Natural killer cell (primary cell): ENCODE measurements around the gene PSD4. TPM values are rescaled to one million over a fixed set of nuclear protein-coding genes. Genes with fewer than 3 reads are reported as not detected.

ENCODE experiments used
- ATAC-seq, 3 donors: fragments of 150-1000 bp in 2 of 3; fragments of 200-7000 bp in 1 of 3; cut with Tn5 transposase; 1 replicate in 1 of 3; 2 replicates in 2 of 3; pipeline ENCODE4 v1.10.0; 2021; ENCODE audit warnings: mild to moderate bottlenecking in 2 of 3, moderate library complexity in 2 of 3
- DNase-seq, 2 donors: peaks; one replicate each; pipeline versions ENCODE4 v3.0.0 to v3.0.0-alpha.2; 2013 to 2021; ENCODE audit warnings: mixed read lengths in 1 of 2
- H3K27ac ChIP-seq: one replicate; pipeline ENCODE4 v1.5.1; 2013; ENCODE audit warnings: mild to moderate bottlenecking, low read length
- H3K27me3 ChIP-seq: one replicate; pipeline ENCODE4 v1.6.1; 2013; ENCODE audit warnings: low read length; ENCODE audit not compliant: control insufficient read depth, insufficient read depth
- H3K36me3 ChIP-seq: one replicate; pipeline ENCODE4 v1.6.1; 2013; ENCODE audit warnings: low read length; ENCODE audit not compliant: control insufficient read depth, insufficient read depth
- H3K4me1 ChIP-seq: one replicate; pipeline ENCODE4 v1.6.1; 2013; ENCODE audit warnings: low read length; ENCODE audit not compliant: control insufficient read depth, insufficient read depth
- H3K4me3 ChIP-seq: one replicate; pipeline ENCODE4 v1.5.1; 2013; ENCODE audit warnings: low read length
- H3K9me3 ChIP-seq: one replicate; pipeline ENCODE4 v1.6.1; 2013; ENCODE audit warnings: low read length; ENCODE audit not compliant: control insufficient read depth, insufficient read depth
- H3K27ac Mint-ChIP-seq, 2 donors: one replicate each; pipeline ENCODE4 v1.8.0; 2022; ENCODE audit warnings: mild to moderate bottlenecking in 2 of 2, mixed read lengths in 2 of 2, moderate library complexity in 1 of 2
- H3K27me3 Mint-ChIP-seq, 2 donors: one replicate each; pipeline ENCODE4 v1.8.0; 2022; ENCODE audit warnings: low read depth in 2 of 2, mixed read lengths in 2 of 2
- H3K36me3 Mint-ChIP-seq: one replicate; pipeline ENCODE4 v1.8.0; 2022; ENCODE audit warnings: mixed read lengths
- H3K4me1 Mint-ChIP-seq, 2 donors: one replicate each; pipeline ENCODE4 v1.8.0; 2022; ENCODE audit warnings: mixed read lengths in 2 of 2
- H3K4me3 Mint-ChIP-seq: one replicate; pipeline ENCODE4 v1.8.0; 2022; ENCODE audit warnings: mild to moderate bottlenecking, moderate library complexity, mixed read lengths
- H3K9me3 Mint-ChIP-seq, 2 donors: one replicate each; pipeline ENCODE4 v1.8.0; 2022; ENCODE audit warnings: mixed read lengths in 2 of 2
- WGBS: methylation state at CpG from one replicate; pipeline ENCODE4 v1.1.7; 2013; ENCODE audit warnings: missing lambda C conversion rate; ENCODE audit not compliant: insufficient coverage; 5-methylcytosine and 5-hydroxymethylcytosine counted together
- intact Hi-C: fragments of 100-400 bp; cut with micrococcal nuclease; formaldehyde crosslinking; loops from one replicate; pipeline ENCODE4 v1.14.2; 2022
- total RNA-seq, 4 donors: library from RNA; stranded (reverse); fragments of 120-200 nt in 1 of 4; gene quantifications; one replicate each; pipeline versions ENCODE4 v1.2.3 to v1.2.4, GENCODE V29; 2013 to 2022
- TF ChIP-seq, protein P1 (sequence below): fragments of 200-600 bp; IDR thresholded peaks from one replicate; pipeline ENCODE4 v1.8.0; 2022; ENCODE audit warnings: antibody characterized with exemption

The PSD4 gene
- total RNA-seq, 3 donors from 2014 or later (not counting 1 experiment from before 2014, with no cell fraction given) = 280 to 347 (median 340) TPM

DNA sequence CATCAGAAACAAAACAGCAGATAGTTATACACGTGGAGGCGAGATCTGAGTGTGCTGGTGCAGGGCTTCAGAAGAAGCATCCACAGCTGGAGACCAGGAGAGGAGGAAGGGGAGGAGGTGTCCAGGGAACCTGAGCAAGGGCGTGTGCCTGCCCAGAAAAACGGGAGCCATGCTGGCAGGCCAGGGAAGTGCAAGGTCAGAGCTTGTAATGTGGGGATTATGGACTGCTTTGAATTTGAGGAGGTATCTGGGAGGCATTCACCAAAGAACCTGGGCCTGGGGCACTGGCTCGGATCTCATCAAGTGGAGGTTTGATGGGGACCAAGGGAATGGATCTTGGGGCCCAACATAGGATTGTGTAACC is 12.6 kb downstream of the PSD4 start:
- Mint-ChIP-seq H3K27ac (peak overlapping the region; percentile 82 to 91), H3K4me1 (peaks cover 66 to 82% of the 10 kb centered on the region in 2 donors), H3K36me3 (peaks cover 7% of the 10 kb centered on the region), H3K9me3 (no peaks in the 10 kb centered on the region), H3K4me3 (no peak overlapping the region), H3K27me3 (no peaks in the 10 kb centered on the region)
- Histone ChIP-seq H3K27ac (no peak overlapping the region), H3K4me1 (peaks cover 63% of the 10 kb centered on the region), H3K9me3 (no peaks in the 10 kb centered on the region), H3K27me3 (no peaks in the 10 kb centered on the region), H3K4me3 (no peak overlapping the region), H3K36me3 (peaks cover 74% of the 10 kb centered on the region)
- intact Hi-C loops = no loop called here
- TF ChIP-seq, protein P1, sequence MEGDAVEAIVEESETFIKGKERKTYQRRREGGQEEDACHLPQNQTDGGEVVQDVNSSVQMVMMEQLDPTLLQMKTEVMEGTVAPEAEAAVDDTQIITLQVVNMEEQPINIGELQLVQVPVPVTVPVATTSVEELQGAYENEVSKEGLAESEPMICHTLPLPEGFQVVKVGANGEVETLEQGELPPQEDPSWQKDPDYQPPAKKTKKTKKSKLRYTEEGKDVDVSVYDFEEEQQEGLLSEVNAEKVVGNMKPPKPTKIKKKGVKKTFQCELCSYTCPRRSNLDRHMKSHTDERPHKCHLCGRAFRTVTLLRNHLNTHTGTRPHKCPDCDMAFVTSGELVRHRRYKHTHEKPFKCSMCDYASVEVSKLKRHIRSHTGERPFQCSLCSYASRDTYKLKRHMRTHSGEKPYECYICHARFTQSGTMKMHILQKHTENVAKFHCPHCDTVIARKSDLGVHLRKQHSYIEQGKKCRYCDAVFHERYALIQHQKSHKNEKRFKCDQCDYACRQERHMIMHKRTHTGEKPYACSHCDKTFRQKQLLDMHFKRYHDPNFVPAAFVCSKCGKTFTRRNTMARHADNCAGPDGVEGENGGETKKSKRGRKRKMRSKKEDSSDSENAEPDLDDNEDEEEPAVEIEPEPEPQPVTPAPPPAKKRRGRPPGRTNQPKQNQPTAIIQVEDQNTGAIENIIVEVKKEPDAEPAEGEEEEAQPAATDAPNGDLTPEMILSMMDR = no peak
- ATAC-seq = no peak
- WGBS = 84% methylated on average over 5 of the region's 5 CpGs
- DNase-seq = no peak

DNA sequence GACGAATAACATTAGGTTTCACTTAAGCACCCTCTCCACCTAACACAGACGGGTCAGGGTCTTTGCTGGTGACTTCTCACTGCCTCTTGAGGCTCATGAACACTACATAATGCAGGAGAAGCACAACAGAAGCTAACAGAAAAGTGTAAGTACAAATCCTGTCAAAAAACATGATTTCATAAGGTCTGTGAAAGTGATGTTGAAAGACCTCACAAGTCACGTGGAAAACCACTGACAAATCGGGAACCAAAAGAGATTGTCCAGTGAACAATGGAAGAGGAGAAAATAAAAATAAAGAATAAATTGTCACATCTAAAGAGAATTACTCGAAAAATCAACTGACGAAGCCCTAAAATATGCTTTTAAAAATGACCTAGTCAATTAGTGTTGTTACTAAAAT is 14.0 kb downstream of the PSD4 start:
- H3K36me3 Mint-ChIP-seq = peaks cover 7% of the 10 kb centered on the region

DNA sequence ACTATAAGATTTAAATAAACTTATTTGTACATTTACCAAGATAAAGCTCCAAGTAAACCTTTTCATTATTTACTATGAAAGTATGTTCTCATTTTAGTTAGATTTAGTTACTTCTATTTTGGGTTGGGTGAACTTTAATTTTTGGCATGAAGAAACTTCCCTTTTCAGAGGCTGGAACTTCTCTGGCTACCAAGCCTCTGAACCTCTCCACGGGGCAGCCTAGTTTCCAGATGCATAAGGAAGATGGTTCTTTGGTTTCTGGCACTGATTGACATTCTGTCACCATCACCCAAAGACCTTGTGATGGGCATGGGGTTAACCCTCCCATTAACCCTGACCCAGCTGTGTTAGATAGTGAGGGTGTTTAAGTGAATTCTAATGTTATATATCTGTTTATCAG is 17.1 kb downstream of the PSD4 start:
- Histone ChIP-seq H3K4me3 (no peak overlapping the region), H3K4me1 (peaks cover 21% of the 10 kb centered on the region), H3K9me3 (no peaks in the 10 kb centered on the region), H3K36me3 (peaks cover 74% of the 10 kb centered on the region), H3K27ac (no peak overlapping the region), H3K27me3 (no peaks in the 10 kb centered on the region)
- no peaks in the 10 kb centered on the region for H3K27me3 Mint-ChIP-seq
- H3K36me3 Mint-ChIP-seq = peaks cover 7% of the 10 kb centered on the region
- H3K27ac Mint-ChIP-seq = peak overlapping the region; percentile 77 to 91
- WGBS = 33% methylated on average over 1 of the region's 1 CpG
- H3K4me3 Mint-ChIP-seq = no peak overlapping the region
- H3K4me1 Mint-ChIP-seq = peaks cover 36 to 52% of the 10 kb centered on the region in 2 donors
- no peak for ATAC-seq
- intact Hi-C loops = no loop called here
- H3K9me3 Mint-ChIP-seq = no peaks in the 10 kb centered on the region
- DNase-seq = no peak
- TF ChIP-seq, protein P1 = no peak

More for the DNA sequence above, 14.0 kb downstream of the PSD4 start:
- Histone ChIP-seq H3K27ac (no peak overlapping the region), H3K27me3 (no peaks in the 10 kb centered on the region), H3K4me3 (no peak overlapping the region), H3K36me3 (peaks cover 71% of the 10 kb centered on the region), H3K4me1 (peaks cover 49% of the 10 kb centered on the region), H3K9me3 (no peaks in the 10 kb centered on the region)
- Mint-ChIP-seq H3K27ac (peak overlapping the region; percentile 82 to 91), H3K27me3 (no peaks in the 10 kb centered on the region), H3K4me3 (peak overlapping the region; percentile 49), H3K9me3 (no peaks in the 10 kb centered on the region), H3K4me1 (peaks cover 56 to 73% of the 10 kb centered on the region in 2 donors)
- DNase-seq = no peak
- ATAC-seq = no peak
- intact Hi-C loops = no loop called here
- 57% methylated on average over 4 of the region's 6 CpGs for WGBS
- TF ChIP-seq, protein P1 = no peak

DNA sequence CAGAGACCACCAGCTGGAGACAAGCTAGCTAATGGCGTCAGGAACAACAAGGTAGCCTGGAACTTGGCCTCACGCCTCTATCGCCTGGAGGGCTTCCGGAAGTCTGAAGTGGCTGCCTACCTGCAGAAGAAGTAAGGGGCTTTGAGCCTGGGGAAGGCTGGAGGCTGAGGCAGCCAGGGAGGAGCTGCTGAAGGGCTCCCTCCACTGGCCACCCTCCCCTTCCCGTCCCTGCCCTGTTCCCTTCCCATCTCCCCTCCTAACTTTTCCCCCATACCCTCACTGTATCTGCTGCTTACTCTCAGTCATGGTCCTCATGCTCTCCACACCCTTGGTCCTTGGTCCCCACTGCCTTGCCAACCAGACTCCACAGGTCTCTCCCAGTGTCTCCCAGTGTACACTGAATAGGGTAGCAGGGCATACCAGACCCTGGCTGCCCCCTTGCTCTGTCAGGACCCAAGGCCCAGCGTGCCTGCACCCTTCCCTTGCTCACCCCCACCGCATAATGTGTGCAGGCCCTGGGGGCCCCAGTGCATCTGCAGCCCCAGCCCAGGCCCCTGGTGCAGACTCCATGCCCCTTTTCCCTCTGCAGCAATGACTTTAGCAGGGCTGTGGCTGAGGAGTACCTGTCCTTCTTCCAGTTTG is 18.8 kb downstream of the PSD4 start:
- intact Hi-C loops = no loop called here
- H3K4me1 ChIP-seq = peaks cover 14% of the 10 kb centered on the region
- Mint-ChIP-seq H3K9me3 (no peaks in the 10 kb centered on the region), H3K27me3 (no peaks in the 10 kb centered on the region), H3K4me1 (peaks cover 30 to 53% of the 10 kb centered on the region in 2 donors), H3K4me3 (no peak overlapping the region), H3K27ac (peak overlapping the region; percentile 11 to 79), H3K36me3 (peaks cover 11% of the 10 kb centered on the region)
- H3K9me3 ChIP-seq = no peaks in the 10 kb centered on the region
- no peaks in the 10 kb centered on the region for H3K27me3 ChIP-seq
- 95% methylated on average over 7 of the region's 7 CpGs for WGBS
- H3K36me3 ChIP-seq = peaks cover 76% of the 10 kb centered on the region
- ATAC-seq = no peak
- TF ChIP-seq, protein P1 = no peak
- no peak for DNase-seq
- no peak overlapping the region for H3K4me3 ChIP-seq
- no peak overlapping the region for H3K27ac ChIP-seq
